Erythroblast (primary cell): ENCODE data around the gene YTHDC1.
A peak's percentile ranks its signal among the peaks of the same experiment; 100 is the strongest.

Source experiments
- DNase-seq, 2 experiments: peaks; one replicate each; lab custom pipeline; 2025; lab: John Stamatoyannopoulos, UW
- GATA1 ChIP-seq: IDR thresholded peaks from 2 replicates; pipeline ENCODE4 v1.6.1; 2011; ENCODE audit warnings: low read depth, mild to moderate bottlenecking, control low read depth, low read length, moderate library complexity
- POLR2A ChIP-seq: IDR thresholded peaks from 2 replicates; pipeline ENCODE4 v1.6.1; 2011; ENCODE audit warnings: mild to moderate bottlenecking, low read length

The YTHDC1 gene

GRCh38 chr4:68344785-68345184, 5.1 kb downstream of the YTHDC1 start:
- no peak for DNase-seq
- no peak for TF ChIP-seq GATA1
- no peak for TF ChIP-seq POLR2A

GRCh38 chr4:68344049-68344448, 5.8 kb downstream of the YTHDC1 start:
- TF ChIP-seq POLR2A (no peak), GATA1 (no peak)
- peak; percentile 54 to 78 for DNase-seq

- TF ChIP-seq POLR2A, result no peak
- no peak for TF ChIP-seq GATA1
- peak; percentile 34 to 43 for DNase-seq
Measured at GRCh38 chr4:68342134-68342533, 7.8 kb downstream of the YTHDC1 start.

- no peak for DNase-seq
- TF ChIP-seq POLR2A (no peak), GATA1 (no peak)
Measured at GRCh38 chr4:68338625-68339024, 11.3 kb downstream of the YTHDC1 start.

GRCh38 chr4:68337522-68337921, 12.4 kb downstream of the YTHDC1 start:
- no peak for DNase-seq
- TF ChIP-seq POLR2A (no peak), GATA1 (no peak)

GRCh38 chr4:68337004-68337403, 12.9 kb downstream of the YTHDC1 start:
- TF ChIP-seq GATA1 (no peak), POLR2A (no peak)
- no peak for DNase-seq

- no peak for TF ChIP-seq GATA1
- no peak for TF ChIP-seq POLR2A
- no peak for DNase-seq
Measured at GRCh38 chr4:68336530-68336929, 13.4 kb downstream of the YTHDC1 start.

- DNase-seq, result no peak
- TF ChIP-seq GATA1 (no peak), POLR2A (no peak)
Measured at GRCh38 chr4:68326141-68326540, 23.7 kb downstream of the YTHDC1 start.

- TF ChIP-seq POLR2A, result no peak
- TF ChIP-seq GATA1, result no peak
- DNase-seq, result no peak
Measured at GRCh38 chr4:68324519-68325262, 25.2 kb downstream of the YTHDC1 start.

GRCh38 chr4:68319040-68319439, 30.9 kb downstream of the YTHDC1 start:
- TF ChIP-seq GATA1 (no peak), POLR2A (no peak)
- no peak for DNase-seq

- no peak for DNase-seq
- TF ChIP-seq GATA1 (no peak), POLR2A (no peak)
Measured at GRCh38 chr4:68316193-68316969, 33.5 kb downstream of the YTHDC1 start.

- no peak for DNase-seq
- TF ChIP-seq GATA1 (no peak), POLR2A (no peak)
Measured at GRCh38 chr4:68310651-68311247, 39.1 kb downstream of the YTHDC1 start.

- TF ChIP-seq GATA1, result no peak
- no peak for TF ChIP-seq POLR2A
- no peak for DNase-seq
Measured at GRCh38 chr4:68304731-68305130, 45.2 kb downstream of the YTHDC1 start.

GRCh38 chr4:68299492-68300457, 50.1 kb downstream of the YTHDC1 start:
- no peak for DNase-seq
- TF ChIP-seq POLR2A (no peak), GATA1 (no peak)
